Tibial nerve (tissue), 4 donors: ENCODE results near the gene C1orf174.

Experiments used
- EP300 ChIP-seq, 2 donors: sonication (generic); formaldehyde crosslinking; IDR thresholded peaks; one replicate each; pipeline ENCODE4 v1.6.1; 2017; ENCODE audit warnings: antibody characterized with exemption in 2 of 2, mild to moderate bottlenecking in 1 of 2
- POLR2A ChIP-seq, 2 donors: fragments of 450-650 bp; IDR thresholded peaks; one replicate each; pipeline ENCODE4 v1.6.1; 2017; ENCODE audit warnings: antibody characterized with exemption in 2 of 2, mild to moderate bottlenecking in 2 of 2, moderate library complexity in 2 of 2
- TF ChIP-seq, protein P1 (sequence below), 5 experiments: fragments of 200-600 bp in 3 of 5; fragments of 450-650 bp in 2 of 5; sonication (generic) in 3 of 5; IDR thresholded peaks; one replicate each; pipeline ENCODE4 v1.5.1; 2016 to 2019; ENCODE audit warnings: antibody characterized with exemption in 5 of 5, mild to moderate bottlenecking in 3 of 5, moderate library complexity in 2 of 5

DNA sequence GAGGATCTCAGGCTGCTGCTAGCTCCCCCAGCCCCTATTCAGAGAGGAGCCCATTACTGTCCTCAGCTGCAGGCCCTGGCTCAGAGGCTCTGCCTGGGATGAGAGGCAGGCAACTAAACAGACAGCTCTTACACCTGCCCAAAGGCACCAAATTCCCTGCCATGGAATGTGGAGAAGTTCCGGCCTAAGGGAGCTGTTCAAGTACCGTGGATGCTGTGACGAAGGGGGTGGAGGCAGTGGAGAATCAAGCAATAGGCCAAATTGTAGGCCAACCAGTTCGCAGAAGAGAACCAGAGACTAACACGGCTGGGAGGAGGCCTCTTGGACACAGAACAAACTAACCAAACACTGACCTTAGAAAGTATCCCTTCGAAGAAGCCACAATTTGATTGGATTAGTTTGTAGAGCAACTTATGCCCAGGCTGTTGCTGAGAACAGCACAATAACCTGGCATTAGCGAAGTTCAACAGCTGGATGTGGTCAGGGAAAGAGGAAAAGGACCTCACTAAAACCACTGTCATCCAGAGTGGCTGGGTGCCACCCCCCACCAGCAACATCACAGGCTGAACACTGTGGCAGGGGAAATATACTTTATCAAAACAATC, 3.6 kb downstream of the C1orf174 start:
- TF ChIP-seq, protein P1, sequence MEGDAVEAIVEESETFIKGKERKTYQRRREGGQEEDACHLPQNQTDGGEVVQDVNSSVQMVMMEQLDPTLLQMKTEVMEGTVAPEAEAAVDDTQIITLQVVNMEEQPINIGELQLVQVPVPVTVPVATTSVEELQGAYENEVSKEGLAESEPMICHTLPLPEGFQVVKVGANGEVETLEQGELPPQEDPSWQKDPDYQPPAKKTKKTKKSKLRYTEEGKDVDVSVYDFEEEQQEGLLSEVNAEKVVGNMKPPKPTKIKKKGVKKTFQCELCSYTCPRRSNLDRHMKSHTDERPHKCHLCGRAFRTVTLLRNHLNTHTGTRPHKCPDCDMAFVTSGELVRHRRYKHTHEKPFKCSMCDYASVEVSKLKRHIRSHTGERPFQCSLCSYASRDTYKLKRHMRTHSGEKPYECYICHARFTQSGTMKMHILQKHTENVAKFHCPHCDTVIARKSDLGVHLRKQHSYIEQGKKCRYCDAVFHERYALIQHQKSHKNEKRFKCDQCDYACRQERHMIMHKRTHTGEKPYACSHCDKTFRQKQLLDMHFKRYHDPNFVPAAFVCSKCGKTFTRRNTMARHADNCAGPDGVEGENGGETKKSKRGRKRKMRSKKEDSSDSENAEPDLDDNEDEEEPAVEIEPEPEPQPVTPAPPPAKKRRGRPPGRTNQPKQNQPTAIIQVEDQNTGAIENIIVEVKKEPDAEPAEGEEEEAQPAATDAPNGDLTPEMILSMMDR (IDR thresholded peaks at IDR 0.05) = no peak
- TF ChIP-seq EP300 (IDR thresholded peaks at IDR 0.05) (no peak), POLR2A (IDR thresholded peaks at IDR 0.05) (no peak)
